Gastroesophageal sphincter (tissue), 4 donors: ENCODE data around the gene CENPC. TPM values are rescaled to one million over a fixed set of nuclear protein-coding genes. Genes with fewer than 3 reads are reported as not detected.

ENCODE experiments used
- ATAC-seq: fragments of 150-250 bp; one replicate; pipeline ENCODE4 v1.9.1; 2016; ENCODE audit warnings: mild to moderate bottlenecking, moderate library complexity
- H3K27ac ChIP-seq, 4 donors: fragments of 200-600 bp; sonication (generic) in 3 of 4; 1 replicate in 3 of 4; 2 replicates in 1 of 4; pipeline ENCODE4 v1.5.1; 2016 to 2019
- H3K27me3 ChIP-seq: fragments of 200-600 bp; sonication (generic); one replicate; pipeline ENCODE4 v1.5.1; 2019
- H3K36me3 ChIP-seq, 2 donors: fragments of 200-600 bp; sonication (generic); one replicate each; pipeline ENCODE4 v1.5.1; 2019; ENCODE audit warnings: control low read depth in 1 of 2
- H3K4me1 ChIP-seq, 3 donors: fragments of 200-600 bp; sonication (generic); 1 replicate in 2 of 3; 2 replicates in 1 of 3; pipeline ENCODE4 v1.5.1; 2016 to 2019; ENCODE audit warnings: control low read depth in 2 of 3
- H3K4me3 ChIP-seq, 2 donors: fragments of 200-600 bp; sonication (generic); one replicate each; pipeline ENCODE4 v1.5.1; 2019; ENCODE audit warnings: mild to moderate bottlenecking in 1 of 2, moderate library complexity in 1 of 2
- H3K9me3 ChIP-seq, 3 donors: fragments of 200-600 bp; sonication (generic); one replicate each; pipeline ENCODE4 v1.5.1; 2017 to 2019; ENCODE audit warnings: control low read depth in 2 of 3
- CTCF ChIP-seq, 4 experiments: fragments of 200-600 bp in 2 of 4; fragments of 450-650 bp in 2 of 4; sonication (generic) in 1 of 4; IDR thresholded peaks; one replicate each; pipeline ENCODE4 v1.5.1; 2017 to 2019; ENCODE audit warnings: antibody characterized with exemption in 4 of 4, mild to moderate bottlenecking in 2 of 4, moderate library complexity in 2 of 4
- EP300 ChIP-seq: sonication (generic); formaldehyde crosslinking; IDR thresholded peaks from one replicate; pipeline ENCODE4 v1.6.1; 2017; ENCODE audit warnings: antibody characterized with exemption, mild to moderate bottlenecking
- POLR2A ChIP-seq, 2 donors: fragments of 450-650 bp; IDR thresholded peaks; one replicate each; pipeline ENCODE4 v1.6.1; 2017; ENCODE audit warnings: antibody characterized with exemption in 2 of 2, mild to moderate bottlenecking in 2 of 2, moderate library complexity in 1 of 2
- POLR2AphosphoS5 ChIP-seq: sonication (generic); formaldehyde crosslinking; IDR thresholded peaks from one replicate; pipeline ENCODE4 v1.6.1; 2017; ENCODE audit warnings: antibody characterized with exemption
- WGBS, 2 donors: methylation state at CpG; one replicate each; pipeline ENCODE4 v1.1.5; 2018; ENCODE audit warnings: low coverage in 1 of 2; 5-methylcytosine and 5-hydroxymethylcytosine counted together
- total RNA-seq, 4 donors: library from RNA; depleted of rRNA; stranded (reverse); fragments of >200 nt; gene quantifications; one replicate each; pipeline ENCODE4 v1.1.0, GENCODE V29; 2016

The CENPC gene
- total RNA-seq, 4 donors from 2014 or later: 12.4 to 48.4 (median 20.2) TPM

DNA sequence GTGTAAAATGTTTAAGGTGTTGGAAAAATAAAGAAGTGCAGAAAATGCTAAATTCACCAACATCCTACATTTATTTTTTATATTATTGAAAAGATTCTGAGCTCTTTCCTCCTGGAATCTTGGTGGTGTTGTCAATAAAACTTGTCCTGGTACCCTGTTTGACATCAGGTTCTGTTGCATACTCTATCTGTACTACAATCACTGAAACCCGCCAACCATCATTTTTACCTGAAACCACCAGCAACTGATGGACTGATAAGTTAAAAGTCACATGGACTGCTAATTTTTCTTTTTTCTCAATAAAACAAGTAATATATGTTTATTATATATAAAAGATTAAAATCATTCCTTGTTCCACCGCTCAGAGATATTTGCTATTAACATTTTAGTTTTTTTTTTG is 36.6 kb upstream of the CENPC start:
- TF ChIP-seq POLR2A (IDR thresholded peaks at IDR 0.05) (no peak), CTCF (IDR thresholded peaks at IDR 0.05) (no peak), EP300 (no peak), POLR2AphosphoS5 (no peak)
- Histone ChIP-seq H3K27ac (no peak overlapping the region), H3K4me1 (no peaks in the 10 kb centered on the region), H3K27me3 (no peaks in the 10 kb centered on the region), H3K36me3 (no peaks in the 10 kb centered on the region), H3K9me3 (no peaks in the 10 kb centered on the region), H3K4me3 (no peak overlapping the region)
- WGBS, 2 donors: 50% methylated on average over 2 of the region's 2 CpGs
- ATAC-seq: no peak

DNA sequence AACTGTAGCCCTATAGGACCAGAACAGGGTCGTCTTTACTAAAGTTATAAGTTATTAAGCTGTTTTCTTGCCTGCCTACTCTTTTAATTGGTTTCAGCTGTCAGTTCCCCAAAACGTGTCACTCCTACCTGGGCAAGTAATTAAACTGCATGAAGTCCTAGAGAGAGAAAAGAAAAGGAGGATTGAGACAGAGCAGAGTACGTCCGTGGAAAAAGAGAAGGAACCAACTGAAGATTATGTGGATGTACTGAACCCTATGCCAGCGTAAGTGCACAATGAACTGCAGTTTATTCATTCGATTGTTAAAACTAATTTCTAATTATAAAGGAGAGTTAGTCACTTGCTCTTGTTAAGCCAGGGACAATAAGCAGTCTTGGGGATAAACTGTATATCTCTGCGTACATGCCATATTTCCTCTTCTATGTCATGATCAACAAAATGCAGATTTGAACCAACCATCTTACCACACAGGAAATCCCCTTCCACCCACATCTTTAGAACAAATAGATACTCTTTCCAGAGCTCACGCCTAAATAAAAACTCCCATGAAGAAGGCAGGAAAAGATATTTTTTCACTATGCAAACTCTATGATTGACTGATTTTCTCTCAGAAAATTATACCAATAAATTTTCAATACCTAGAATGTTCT is 36.0 kb upstream of the CENPC start:
- 61 to 79% methylated on average over 6 to 8 of the region's 8 CpGs for WGBS, 2 donors
- no peaks in the 10 kb centered on the region for H3K27me3 ChIP-seq
- no peak for ATAC-seq
- H3K27ac ChIP-seq: no peak overlapping the region
- no peaks in the 10 kb centered on the region for H3K9me3 ChIP-seq
- no peak overlapping the region for H3K4me3 ChIP-seq
- TF ChIP-seq POLR2A (IDR thresholded peaks at IDR 0.05) (no peak), CTCF (IDR thresholded peaks at IDR 0.05) (no peak), EP300 (no peak), POLR2AphosphoS5 (no peak)
- H3K36me3 ChIP-seq: no peaks in the 10 kb centered on the region
- no peaks in the 10 kb centered on the region for H3K4me1 ChIP-seq

- WGBS, 2 donors: 44 to 92% methylated on average over 1 to 3 of the region's 3 CpGs
- TF ChIP-seq CTCF (IDR thresholded peaks at IDR 0.05) (no peak), POLR2AphosphoS5 (no peak), EP300 (no peak), POLR2A (IDR thresholded peaks at IDR 0.05) (no peak)
Measured at GRCh38 chr4:67580577-67580976, 35.3 kb upstream of the CENPC start.

DNA sequence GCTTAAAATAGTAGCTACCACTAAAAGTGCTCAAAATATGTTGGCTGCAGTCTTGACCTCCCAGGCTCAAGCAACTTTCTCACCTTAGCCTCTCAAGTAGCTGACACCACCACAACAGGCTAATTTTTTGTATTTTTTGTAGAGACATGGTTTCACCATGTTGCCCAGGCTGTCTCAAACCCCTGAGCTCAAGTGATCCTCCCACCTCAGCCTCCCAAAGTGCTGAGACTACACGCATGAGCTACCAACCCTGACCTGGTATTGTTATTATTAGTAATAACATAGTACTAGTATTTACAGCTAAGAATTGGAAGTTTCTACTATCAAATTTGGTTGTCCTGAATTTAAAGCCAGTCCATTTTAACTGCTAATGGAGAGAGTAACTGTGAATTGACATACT is 31.2 kb upstream of the CENPC start:
- Histone ChIP-seq H3K4me3 (no peak overlapping the region), H3K36me3 (no peaks in the 10 kb centered on the region), H3K27me3 (no peaks in the 10 kb centered on the region), H3K27ac (no peak overlapping the region), H3K4me1 (no peaks in the 10 kb centered on the region), H3K9me3 (no peaks in the 10 kb centered on the region)
- 67 to 100% methylated on average over 1 of the region's 1 CpG for WGBS, 2 donors
- ATAC-seq: no peak
- TF ChIP-seq POLR2AphosphoS5 (no peak), EP300 (no peak), CTCF (IDR thresholded peaks at IDR 0.05) (no peak), POLR2A (IDR thresholded peaks at IDR 0.05) (no peak)

More at GRCh38 chr4:67580577-67580976, 35.3 kb upstream of the CENPC start:
- Histone ChIP-seq H3K36me3 (no peaks in the 10 kb centered on the region), H3K4me3 (no peak overlapping the region), H3K9me3 (no peaks in the 10 kb centered on the region), H3K27me3 (no peaks in the 10 kb centered on the region), H3K4me1 (no peaks in the 10 kb centered on the region), H3K27ac (no peak overlapping the region)
- ATAC-seq: no peak

- TF ChIP-seq EP300: no peak
- H3K36me3 ChIP-seq: no peaks in the 10 kb centered on the region
- ATAC-seq: no peak
- H3K4me3 ChIP-seq: no peak overlapping the region
- 81 to 83% methylated on average over 1 to 4 of the region's 4 CpGs for WGBS, 2 donors
- no peaks in the 10 kb centered on the region for H3K27me3 ChIP-seq
- H3K27ac ChIP-seq: no peak overlapping the region
- no peaks in the 10 kb centered on the region for H3K4me1 ChIP-seq
- H3K9me3 ChIP-seq: no peaks in the 10 kb centered on the region
Measured at GRCh38 chr4:67576059-67576466, 30.8 kb upstream of the CENPC start.
